ENCODE results near the gene JAKMIP3.

The JAKMIP3 gene

GRCh38 chr10:132069122-132069848 is 3.5 kb downstream of the JAKMIP3 start:
- no peak overlapping the region for H3K9ac ChIP-seq (ENCODE audit: low read length)
- no peak overlapping the region for H3K4me2 ChIP-seq (ENCODE audit: low read length, poor library complexity, severe bottlenecking)
- DNase-seq, result no peak
- no peak overlapping the region for H2BK15ac ChIP-seq (ENCODE audit: low read depth, poor library complexity, severe bottlenecking)
- 73% methylated on average over 7 of the region's 8 CpGs for WGBS
- no peaks in the 10 kb centered on the region for H3K9me3 ChIP-seq (ENCODE audit: control insufficient read depth, low read length)
- H2BK5ac ChIP-seq (ENCODE audit: low read depth, low read length, poor library complexity, severe bottlenecking), result no peak overlapping the region
- no peaks in the 10 kb centered on the region for H3K79me1 ChIP-seq (replicated peaks; ENCODE audit: low read length, poor library complexity, severe bottlenecking)
- no peak overlapping the region for H3K23ac ChIP-seq (ENCODE audit: low read length in 2 of 2)
- H3K27me3 ChIP-seq (ENCODE audit: control insufficient read depth in 1 of 2, insufficient read depth in 1 of 2, low read length in 2 of 2), result peaks cover 0 to 6% of the 10 kb centered on the region in 2 experiments
- H3K4me1 ChIP-seq (ENCODE audit: control insufficient read depth, insufficient read depth, low read depth, low read length), result peaks cover 11% of the 10 kb centered on the region
- no peak overlapping the region for H3K27ac ChIP-seq (ENCODE audit: low read length, poor library complexity, severe bottlenecking)
- H3K14ac ChIP-seq (ENCODE audit: low read length in 2 of 2), result no peak overlapping the region
- H3K4me3 ChIP-seq (ENCODE audit: insufficient read depth in 1 of 2, low read depth in 1 of 2, low read length in 2 of 2), result no peak overlapping the region
- H4K91ac ChIP-seq (ENCODE audit: low read length), result no peak overlapping the region
- no peak overlapping the region for H2BK120ac ChIP-seq (ENCODE audit: low read depth, low read length)
- no peak overlapping the region for H2BK12ac ChIP-seq (ENCODE audit: low read length in 2 of 2)
- no peak overlapping the region for H2AFZ ChIP-seq (ENCODE audit: low read depth, low read length)
- no peak overlapping the region for H3K4ac ChIP-seq (ENCODE audit: low read depth in 1 of 2, low read length in 2 of 2)
- no peak overlapping the region for H3K18ac ChIP-seq (ENCODE audit: low read depth in 1 of 2, low read length in 2 of 2)
- no peak overlapping the region for H4K8ac ChIP-seq (ENCODE audit: low read length)
- no peak overlapping the region for H2AK5ac ChIP-seq (ENCODE audit: low read length, severe bottlenecking)
- no peaks in the 10 kb centered on the region for H3K36me3 ChIP-seq (ENCODE audit: control insufficient read depth in 1 of 2, insufficient read depth in 2 of 2, low read depth in 1 of 2, low read length in 2 of 2)

- Histone ChIP-seq H2BK5ac (ENCODE audit: low read depth, low read length, poor library complexity, severe bottlenecking) (no peak overlapping the region), H2BK15ac (ENCODE audit: low read depth, poor library complexity, severe bottlenecking) (no peak overlapping the region), H4K8ac (ENCODE audit: low read length) (no peak overlapping the region), H3K36me3 (ENCODE audit: control insufficient read depth in 1 of 2, insufficient read depth in 2 of 2, low read depth in 1 of 2, low read length in 2 of 2) (no peaks in the 10 kb centered on the region), H3K27me3 (ENCODE audit: control insufficient read depth in 1 of 2, insufficient read depth in 1 of 2, low read length in 2 of 2) (peaks cover 0 to 6% of the 10 kb centered on the region in 2 experiments), H3K4me3 (ENCODE audit: insufficient read depth in 1 of 2, low read depth in 1 of 2, low read length in 2 of 2) (no peak overlapping the region), H2BK120ac (ENCODE audit: low read depth, low read length) (no peak overlapping the region), H2AK5ac (ENCODE audit: low read length, severe bottlenecking) (no peak overlapping the region), H3K9ac (ENCODE audit: low read length) (no peak overlapping the region), H3K4ac (ENCODE audit: low read depth in 1 of 2, low read length in 2 of 2) (no peak overlapping the region), H4K91ac (ENCODE audit: low read length) (no peak overlapping the region), H3K18ac (ENCODE audit: low read depth in 1 of 2, low read length in 2 of 2) (no peak overlapping the region), H2AFZ (ENCODE audit: low read depth, low read length) (no peak overlapping the region), H3K4me2 (ENCODE audit: low read length, poor library complexity, severe bottlenecking) (no peak overlapping the region), H3K4me1 (ENCODE audit: control insufficient read depth, insufficient read depth, low read depth, low read length) (peaks cover 11% of the 10 kb centered on the region), H3K23ac (ENCODE audit: low read length in 2 of 2) (no peak overlapping the region), H3K14ac (ENCODE audit: low read length in 2 of 2) (no peak overlapping the region), H2BK12ac (ENCODE audit: low read length in 2 of 2) (no peak overlapping the region), H3K27ac (ENCODE audit: low read length, poor library complexity, severe bottlenecking) (no peak overlapping the region), H3K79me1 (replicated peaks; ENCODE audit: low read length, poor library complexity, severe bottlenecking) (no peaks in the 10 kb centered on the region), H3K9me3 (ENCODE audit: control insufficient read depth, low read length) (no peaks in the 10 kb centered on the region)
- DNase-seq, result no peak
- WGBS, result 68% methylated on average over 6 of the region's 7 CpGs
These were observed 4.1 kb downstream of the JAKMIP3 start for GRCh38 chr10:132069849-132070182.

- H3K9ac ChIP-seq (ENCODE audit: low read length), result no peak overlapping the region
- no peak overlapping the region for H2BK120ac ChIP-seq (ENCODE audit: low read depth, low read length)
- H3K4me3 ChIP-seq (ENCODE audit: insufficient read depth in 1 of 2, low read depth in 1 of 2, low read length in 2 of 2), result no peak overlapping the region
- no peak overlapping the region for H3K23ac ChIP-seq (ENCODE audit: low read length in 2 of 2)
- no peak overlapping the region for H3K27ac ChIP-seq (ENCODE audit: low read length, poor library complexity, severe bottlenecking)
- H4K8ac ChIP-seq (ENCODE audit: low read length), result no peak overlapping the region
- H3K27me3 ChIP-seq (ENCODE audit: control insufficient read depth in 1 of 2, insufficient read depth in 1 of 2, low read length in 2 of 2), result peaks cover 0 to 6% of the 10 kb centered on the region in 2 experiments
- H2AFZ ChIP-seq (ENCODE audit: low read depth, low read length), result no peak overlapping the region
- no peaks in the 10 kb centered on the region for H3K9me3 ChIP-seq (ENCODE audit: control insufficient read depth, low read length)
- no peak overlapping the region for H2BK5ac ChIP-seq (ENCODE audit: low read depth, low read length, poor library complexity, severe bottlenecking)
- H3K4ac ChIP-seq (ENCODE audit: low read depth in 1 of 2, low read length in 2 of 2), result no peak overlapping the region
- H2AK5ac ChIP-seq (ENCODE audit: low read length, severe bottlenecking), result no peak overlapping the region
- no peak overlapping the region for H3K4me2 ChIP-seq (ENCODE audit: low read length, poor library complexity, severe bottlenecking)
- no CpG with 5 or more reads among the region's 3 CpGs for WGBS
- H3K79me1 ChIP-seq (replicated peaks; ENCODE audit: low read length, poor library complexity, severe bottlenecking), result no peaks in the 10 kb centered on the region
- peaks cover 5% of the 10 kb centered on the region for H3K4me1 ChIP-seq (ENCODE audit: control insufficient read depth, insufficient read depth, low read depth, low read length)
- H3K14ac ChIP-seq (ENCODE audit: low read length in 2 of 2), result no peak overlapping the region
- H3K36me3 ChIP-seq (ENCODE audit: control insufficient read depth in 1 of 2, insufficient read depth in 2 of 2, low read depth in 1 of 2, low read length in 2 of 2), result no peaks in the 10 kb centered on the region
- H2BK15ac ChIP-seq (ENCODE audit: low read depth, poor library complexity, severe bottlenecking), result no peak overlapping the region
- DNase-seq, result no peak
- no peak overlapping the region for H2BK12ac ChIP-seq (ENCODE audit: low read length in 2 of 2)
- no peak overlapping the region for H4K91ac ChIP-seq (ENCODE audit: low read length)
- H3K18ac ChIP-seq (ENCODE audit: low read depth in 1 of 2, low read length in 2 of 2), result no peak overlapping the region
These were observed 5.0 kb downstream of the JAKMIP3 start for GRCh38 chr10:132070724-132071123.

- WGBS, result 84% methylated on average over 2 of the region's 3 CpGs
- H3K23ac ChIP-seq (ENCODE audit: low read length in 2 of 2), result no peak overlapping the region
- no peak overlapping the region for H3K4me3 ChIP-seq (ENCODE audit: insufficient read depth in 1 of 2, low read depth in 1 of 2, low read length in 2 of 2)
- no peak overlapping the region for H3K4me2 ChIP-seq (ENCODE audit: low read length, poor library complexity, severe bottlenecking)
- no peak for DNase-seq
- H2BK120ac ChIP-seq (ENCODE audit: low read depth, low read length), result no peak overlapping the region
- H3K27me3 ChIP-seq (ENCODE audit: control insufficient read depth in 1 of 2, insufficient read depth in 1 of 2, low read length in 2 of 2), result peaks cover 0 to 6% of the 10 kb centered on the region in 2 experiments
- H2AK5ac ChIP-seq (ENCODE audit: low read length, severe bottlenecking), result no peak overlapping the region
- no peaks in the 10 kb centered on the region for H3K36me3 ChIP-seq (ENCODE audit: control insufficient read depth in 1 of 2, insufficient read depth in 2 of 2, low read depth in 1 of 2, low read length in 2 of 2)
- no peak overlapping the region for H3K4ac ChIP-seq (ENCODE audit: low read depth in 1 of 2, low read length in 2 of 2)
- H4K8ac ChIP-seq (ENCODE audit: low read length), result no peak overlapping the region
- H3K79me1 ChIP-seq (replicated peaks; ENCODE audit: low read length, poor library complexity, severe bottlenecking), result no peaks in the 10 kb centered on the region
- H2BK15ac ChIP-seq (ENCODE audit: low read depth, poor library complexity, severe bottlenecking), result no peak overlapping the region
- no peak overlapping the region for H2BK12ac ChIP-seq (ENCODE audit: low read length in 2 of 2)
- no peaks in the 10 kb centered on the region for H3K9me3 ChIP-seq (ENCODE audit: control insufficient read depth, low read length)
- no peak overlapping the region for H3K27ac ChIP-seq (ENCODE audit: low read length, poor library complexity, severe bottlenecking)
- no peak overlapping the region for H2BK5ac ChIP-seq (ENCODE audit: low read depth, low read length, poor library complexity, severe bottlenecking)
- no peak overlapping the region for H4K91ac ChIP-seq (ENCODE audit: low read length)
- H2AFZ ChIP-seq (ENCODE audit: low read depth, low read length), result no peak overlapping the region
- H3K9ac ChIP-seq (ENCODE audit: low read length), result no peak overlapping the region
- H3K4me1 ChIP-seq (ENCODE audit: control insufficient read depth, insufficient read depth, low read depth, low read length), result no peaks in the 10 kb centered on the region
- no peak overlapping the region for H3K14ac ChIP-seq (ENCODE audit: low read length in 2 of 2)
- H3K18ac ChIP-seq (ENCODE audit: low read depth in 1 of 2, low read length in 2 of 2), result no peak overlapping the region
These were observed 5.9 kb downstream of the JAKMIP3 start for GRCh38 chr10:132071667-132072066.
